NCI-H146 treated with DMSO at 0.1 percent for 48 hours (cell line): ENCODE data around the gene HCN3.

Experiments used
- DNase-seq: peaks from one replicate; lab custom pipeline; 2025; ENCODE audit not compliant: unreplicated experiment; lab: John Stamatoyannopoulos, UW

Gene HCN3

DNA sequence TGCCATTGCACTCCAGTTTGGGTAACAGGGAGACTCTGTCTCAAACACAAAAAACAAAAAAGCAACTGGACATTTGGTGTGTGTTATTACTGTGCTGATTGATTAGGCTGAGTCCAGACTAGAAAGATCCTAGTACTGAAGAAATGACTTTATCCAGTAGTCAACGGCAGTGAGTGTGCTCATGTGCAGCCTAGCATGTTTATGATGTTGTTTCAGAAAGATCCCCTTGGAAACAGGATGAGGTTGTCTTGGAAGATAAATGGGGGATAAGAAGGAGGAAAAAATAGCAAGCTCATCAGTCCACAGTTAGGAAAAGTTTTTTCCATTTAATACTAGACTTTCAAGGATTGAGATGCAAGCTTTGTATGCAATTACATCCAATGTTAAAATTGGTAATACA lies 57.7 kb downstream of the HCN3 start:
- DNase-seq: no peak
